GM21717 (cell line): Measurements from ENCODE around the gene DCAF5.
"Not testable (repeated sequence)": the region's sequence is repeated elsewhere in the genome, so short reads cannot be mapped to it uniquely, and the experiment has no call there.

Source experiments
- ATAC-seq: cut with Tn5 transposase; IDR thresholded peaks from one replicate; pipeline ENCODE4 v1.9.1; 2021; ENCODE audit warnings: mild to moderate bottlenecking, moderate library complexity; ENCODE audit not compliant: unreplicated experiment

DCAF5 gene, protein sequence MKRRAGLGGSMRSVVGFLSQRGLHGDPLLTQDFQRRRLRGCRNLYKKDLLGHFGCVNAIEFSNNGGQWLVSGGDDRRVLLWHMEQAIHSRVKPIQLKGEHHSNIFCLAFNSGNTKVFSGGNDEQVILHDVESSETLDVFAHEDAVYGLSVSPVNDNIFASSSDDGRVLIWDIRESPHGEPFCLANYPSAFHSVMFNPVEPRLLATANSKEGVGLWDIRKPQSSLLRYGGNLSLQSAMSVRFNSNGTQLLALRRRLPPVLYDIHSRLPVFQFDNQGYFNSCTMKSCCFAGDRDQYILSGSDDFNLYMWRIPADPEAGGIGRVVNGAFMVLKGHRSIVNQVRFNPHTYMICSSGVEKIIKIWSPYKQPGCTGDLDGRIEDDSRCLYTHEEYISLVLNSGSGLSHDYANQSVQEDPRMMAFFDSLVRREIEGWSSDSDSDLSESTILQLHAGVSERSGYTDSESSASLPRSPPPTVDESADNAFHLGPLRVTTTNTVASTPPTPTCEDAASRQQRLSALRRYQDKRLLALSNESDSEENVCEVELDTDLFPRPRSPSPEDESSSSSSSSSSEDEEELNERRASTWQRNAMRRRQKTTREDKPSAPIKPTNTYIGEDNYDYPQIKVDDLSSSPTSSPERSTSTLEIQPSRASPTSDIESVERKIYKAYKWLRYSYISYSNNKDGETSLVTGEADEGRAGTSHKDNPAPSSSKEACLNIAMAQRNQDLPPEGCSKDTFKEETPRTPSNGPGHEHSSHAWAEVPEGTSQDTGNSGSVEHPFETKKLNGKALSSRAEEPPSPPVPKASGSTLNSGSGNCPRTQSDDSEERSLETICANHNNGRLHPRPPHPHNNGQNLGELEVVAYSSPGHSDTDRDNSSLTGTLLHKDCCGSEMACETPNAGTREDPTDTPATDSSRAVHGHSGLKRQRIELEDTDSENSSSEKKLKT

DNA sequence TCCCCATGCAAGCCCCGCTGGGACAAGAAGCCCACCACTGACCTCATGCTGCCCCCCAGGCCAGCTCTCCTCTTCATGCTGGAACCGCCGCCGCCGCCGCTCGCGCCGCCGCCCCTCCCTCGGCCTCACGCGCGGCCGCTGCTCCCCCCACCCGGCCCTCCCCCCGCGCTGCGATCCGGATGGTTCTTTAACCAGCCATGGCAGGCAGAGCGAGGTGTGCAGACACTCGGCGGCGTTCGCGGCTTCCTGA is at the start of gene DCAF5:
TSS of gene DCAF5 (minus strand) at position 218 of the 250 bp plus-strand sequence. CDS start at position 77, 141 bp downstream.
- ATAC-seq = no peak

- ATAC-seq = no peak
These were observed 46.9 kb upstream of the DCAF5 start for GRCh38 chr14:69199786-69200185.

- ATAC-seq = no peak
These were observed 40.8 kb upstream of the DCAF5 start for GRCh38 chr14:69193721-69194120.

- peak; percentile 84 for ATAC-seq
These were observed 38.6 kb upstream of the DCAF5 start, which contains the start of gene EXD2 for GRCh38 chr14:69191340-69192111. Gene EXD2, plus strand, starts transcription at chr14:69191498. Its CDS starts 17,973 bp downstream, at chr14:69209471.

DNA sequence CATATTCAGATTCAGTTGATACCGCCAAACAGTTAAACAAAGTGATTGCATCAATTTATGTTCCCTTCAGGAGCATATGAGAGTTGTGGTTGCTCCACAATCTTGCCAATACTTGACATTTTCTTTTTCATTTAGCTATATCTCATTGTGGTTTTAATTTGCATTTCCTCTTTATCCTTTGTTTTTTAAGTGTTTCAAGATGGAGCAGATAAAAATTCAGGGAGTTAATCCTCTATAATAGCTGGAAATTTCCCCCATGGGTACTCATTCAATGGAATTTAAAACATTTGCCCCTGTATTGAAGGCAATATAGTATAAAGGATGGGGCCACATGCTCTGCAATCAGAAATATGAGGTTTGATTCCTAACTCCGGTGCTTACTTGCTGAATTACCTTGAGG is 37.3 kb upstream of the DCAF5 start:
- no peak for ATAC-seq

DNA sequence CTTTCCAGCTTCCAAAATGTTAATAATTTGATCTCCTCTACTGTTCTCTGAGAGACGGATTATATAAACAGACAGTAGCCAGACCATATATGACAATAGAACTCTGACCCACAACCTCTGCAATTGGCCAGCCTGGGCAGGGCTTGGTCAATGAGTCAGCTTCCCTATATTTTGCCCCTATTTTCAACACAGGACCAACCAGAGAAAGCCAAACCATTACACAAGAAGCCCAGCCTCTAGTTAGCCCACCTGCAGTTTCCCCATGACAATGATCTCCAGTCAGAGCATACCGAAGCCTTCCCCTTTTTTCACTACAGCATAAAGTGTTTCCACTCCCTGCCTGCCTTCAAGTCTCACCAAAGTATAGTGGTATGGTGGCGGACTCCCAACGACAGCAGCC is 30.8 kb upstream of the DCAF5 start:
- ATAC-seq = no peak

DNA sequence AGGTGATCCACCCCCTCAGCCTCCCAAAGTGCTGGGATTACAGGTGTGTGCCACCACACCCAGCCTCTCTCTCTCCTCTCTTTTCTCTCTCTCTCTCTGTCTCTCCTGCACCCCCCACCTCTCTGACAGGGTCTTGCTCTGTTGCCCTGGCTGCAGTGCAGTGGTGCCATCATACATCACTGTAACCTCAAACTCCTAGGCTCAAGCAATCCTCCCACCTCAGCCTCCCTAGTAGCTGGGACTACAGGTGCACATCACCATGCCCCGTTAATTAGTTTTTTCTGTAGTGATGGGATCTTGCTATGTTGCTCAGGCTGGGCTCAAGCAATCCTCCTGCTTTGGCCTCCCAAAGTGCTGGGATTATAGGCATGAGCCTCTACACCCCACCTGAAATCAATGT is 29.7 kb upstream of the DCAF5 start:
- ATAC-seq = not testable (repeated sequence)

- no peak for ATAC-seq
These were observed 28.6 kb upstream of the DCAF5 start for GRCh38 chr14:69181491-69181890.

GRCh38 chr14:69175130-69175529 is 22.2 kb upstream of the DCAF5 start:
- no peak for ATAC-seq

DNA sequence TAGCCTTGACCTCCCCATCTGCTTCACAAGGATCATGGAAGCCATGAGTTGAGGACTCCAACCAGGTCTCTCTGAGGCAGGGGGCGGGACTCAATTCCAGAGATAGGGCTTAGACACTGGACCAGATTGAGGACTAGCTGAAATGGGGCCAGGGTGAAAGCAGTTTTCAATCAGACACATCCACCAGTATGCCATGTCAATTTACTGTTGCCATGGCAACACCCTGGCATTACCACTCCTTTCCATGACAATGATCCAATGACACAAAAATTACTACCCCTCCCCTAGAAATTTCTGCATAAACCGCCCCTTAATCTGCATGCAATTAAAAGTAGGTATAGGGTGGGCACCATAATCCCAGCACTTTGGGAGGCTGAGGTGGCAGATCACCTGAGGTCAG is 18.6 kb upstream of the DCAF5 start:
- ATAC-seq = no peak

DNA sequence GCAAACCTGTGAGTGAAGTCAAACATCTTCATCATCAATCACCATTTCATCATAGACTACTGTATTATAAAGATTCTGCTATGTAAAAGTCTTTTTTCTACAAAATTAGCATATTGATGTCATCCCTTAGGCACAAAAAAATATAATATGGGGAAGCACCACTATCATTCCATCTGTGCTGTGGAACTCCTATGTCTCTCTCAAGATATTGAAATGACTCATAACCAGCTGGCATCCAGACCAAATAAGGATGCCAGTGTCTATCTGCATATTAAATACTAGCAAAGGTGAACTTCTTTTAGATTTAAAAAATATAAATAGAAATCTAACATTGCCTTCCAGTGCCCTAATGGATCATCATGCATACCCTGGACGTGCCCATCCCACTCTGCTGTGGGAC is 17.9 kb upstream of the DCAF5 start:
- ATAC-seq = no peak

GRCh38 chr14:69165787-69166186 is 12.9 kb upstream of the DCAF5 start:
- not testable (repeated sequence) for ATAC-seq

DNA sequence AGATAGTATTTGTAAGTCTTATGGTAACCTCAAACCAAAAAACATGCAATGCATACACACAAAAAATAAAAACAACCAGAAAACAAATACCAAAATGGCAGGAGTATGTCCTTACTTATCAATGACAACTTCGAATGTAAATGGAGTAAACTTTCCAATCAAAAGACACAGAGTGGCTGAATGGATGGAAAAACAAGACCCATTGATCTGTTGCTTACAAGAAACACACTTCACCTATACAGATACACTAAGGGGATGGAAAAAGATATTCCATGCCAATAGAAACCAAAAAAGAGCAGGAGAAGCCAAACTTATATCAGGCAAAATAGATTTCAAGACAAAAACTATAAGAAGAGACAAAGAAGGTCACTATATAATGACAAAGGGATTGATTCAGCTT is 8.7 kb upstream of the DCAF5 start:
- no peak for ATAC-seq

DNA sequence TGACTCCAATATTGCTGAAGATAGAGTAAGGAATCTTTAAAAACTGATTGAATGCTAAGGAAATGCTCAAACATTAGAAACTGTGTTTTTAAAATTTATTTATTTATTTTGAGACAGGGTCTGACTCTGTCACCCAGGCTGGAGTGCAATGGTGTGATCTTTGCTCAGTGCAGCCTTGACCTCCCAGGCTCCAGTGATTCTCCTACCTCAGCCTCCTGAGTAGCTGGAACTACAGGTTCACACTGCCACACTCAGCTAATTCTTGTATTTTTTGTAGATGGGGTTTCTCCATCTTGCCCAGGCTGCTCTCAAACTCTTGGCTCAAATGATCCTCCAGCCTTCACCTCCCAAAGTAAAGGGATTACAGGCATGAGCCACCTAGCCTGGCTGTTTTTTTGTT is 3.3 kb upstream of the DCAF5 start:
- ATAC-seq = no peak

- no peak for ATAC-seq
These were observed 1.9 kb upstream of the DCAF5 start for GRCh38 chr14:69154779-69155178.

GRCh38 chr14:69153873-69154270 is 953 bp upstream of the DCAF5 start:
- no peak for ATAC-seq

GRCh38 chr14:69153152-69153872 is 393 bp upstream of the DCAF5 start:
- peak; percentile 81 for ATAC-seq

DNA sequence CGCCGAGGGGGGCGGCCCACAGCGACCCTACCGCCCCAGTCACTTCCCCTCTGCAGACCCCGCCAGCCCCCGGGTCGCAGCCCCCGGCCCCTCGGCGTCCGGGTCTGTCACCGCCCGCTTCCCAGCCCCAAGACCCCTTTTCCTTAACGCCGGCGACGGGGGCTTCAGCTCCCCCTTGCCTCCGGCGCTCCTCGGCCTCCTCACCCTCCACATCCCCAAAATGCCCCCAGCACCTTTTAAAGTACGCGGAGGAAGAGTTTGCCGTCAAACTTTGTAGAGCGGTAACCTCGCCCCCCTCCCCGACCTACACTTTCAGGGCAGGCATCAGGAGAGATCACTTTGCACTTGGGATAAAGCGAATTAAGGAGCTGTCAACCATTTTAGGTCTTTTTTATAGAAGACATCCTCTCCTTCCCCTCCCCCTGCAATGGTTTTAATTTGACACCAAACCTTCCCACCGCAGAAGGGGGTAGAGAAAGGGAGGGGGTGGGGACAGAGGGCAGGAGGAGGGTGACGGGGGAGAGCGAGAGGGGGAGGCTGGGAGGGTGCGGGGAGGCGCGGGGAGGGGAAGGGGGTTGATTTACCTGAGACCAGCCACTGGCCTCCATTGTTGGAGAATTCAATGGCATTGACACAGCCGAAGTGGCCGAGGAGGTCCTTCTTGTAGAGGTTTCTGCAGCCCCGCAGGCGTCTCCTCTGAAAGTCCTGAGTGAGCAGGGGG is 578 bp downstream of the DCAF5 start:
- no peak for ATAC-seq

- ATAC-seq = peak; percentile 49
These were observed 1.3 kb downstream of the DCAF5 start for GRCh38 chr14:69151458-69152180.
